BJ (cell line): ENCODE results near the gene GPN1. TPM values are rescaled to one million over a fixed set of nuclear protein-coding genes. Genes with fewer than 3 reads are reported as not detected.

Experiments used
- CTCF ChIA-PET: fragments of 350-600 bp; formaldehyde crosslinking; extraction: SDS; loops from one replicate; lab custom pipeline; 2021; ENCODE audit warnings: antibody characterized with exemption, inconsistent platforms; lab: Yijun Ruan, JAX
- POLR2A ChIA-PET: fragments of 300-600 bp; sonication (Branson Sonifier 250); formaldehyde crosslinking; extraction: SDS; loops from one replicate; lab custom pipeline; 2021; ENCODE audit warnings: antibody characterized with exemption; lab: Charles Lee
- DNase-seq: peaks from one replicate; pipeline ENCODE4 v3.0.0-alpha.2; 2011; ENCODE audit warnings: low read depth
- H3K27me3 ChIP-seq: 2 replicates; pipeline ENCODE4 v1.6.0; 2011; ENCODE audit warnings: low read length; ENCODE audit not compliant: control insufficient read depth, insufficient read depth
- H3K36me3 ChIP-seq: 2 replicates; pipeline ENCODE4 v1.5.1; 2011; ENCODE audit warnings: low read length; ENCODE audit not compliant: control insufficient read depth, insufficient read depth
- H3K4me3 ChIP-seq: 2 replicates; pipeline ENCODE4 v1.5.1; 2011; ENCODE audit warnings: low read depth, mild to moderate bottlenecking, control low read depth, low read length
- polyA plus RNA-seq: library from polyadenylated mRNA; depleted of rRNA; stranded (reverse); fragments of >200 nt; gene quantifications from 2 replicates; pipeline ENCODE4 v1.2.3, GENCODE V29; 2011
- TF ChIP-seq, protein P1 (sequence below): IDR thresholded peaks from 2 replicates; pipeline ENCODE4 v1.5.1; 2011; ENCODE audit warnings: low read depth, mild to moderate bottlenecking, control low read depth, inconsistent platforms, low read length, moderate library complexity; ENCODE audit not compliant: insufficient read depth

GPN1 gene
- polyA plus RNA-seq, 1 experiment: 40.8 TPM

DNA sequence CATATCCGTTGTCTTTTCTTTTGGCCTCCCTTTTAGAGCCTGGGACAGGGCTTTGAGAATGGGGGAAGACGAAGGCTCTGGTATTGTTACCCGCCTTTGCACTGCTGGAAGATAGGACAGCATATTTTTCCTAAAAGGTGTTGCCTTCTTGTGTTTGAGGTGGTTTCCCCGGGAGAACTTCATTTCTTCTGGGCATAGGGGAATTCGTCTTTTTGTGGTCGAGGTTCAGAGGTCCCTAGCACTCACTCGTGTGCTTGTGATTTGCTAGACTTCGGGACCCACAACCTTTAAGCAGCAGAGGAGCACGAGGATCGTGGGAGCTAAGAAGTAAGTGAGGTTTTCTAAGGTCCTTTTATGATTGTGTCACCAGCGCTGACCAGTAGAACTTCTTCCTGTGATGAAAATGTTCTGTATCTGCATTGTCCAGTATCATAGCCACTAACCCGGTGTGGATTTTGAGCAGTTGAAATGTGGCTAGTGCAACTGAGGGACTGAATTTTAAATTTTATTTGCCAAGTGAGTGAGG, 45.4 kb upstream of the GPN1 start:
- POLR2A ChIA-PET: no interaction called here
- CTCF ChIA-PET: no interaction called here
- no peak for DNase-seq
- no peaks in the 10 kb centered on the region; the same call in 1 of the 2 replicates for H3K36me3 ChIP-seq
- H3K27me3 ChIP-seq: no peaks in the 10 kb centered on the region
- TF ChIP-seq, protein P1, sequence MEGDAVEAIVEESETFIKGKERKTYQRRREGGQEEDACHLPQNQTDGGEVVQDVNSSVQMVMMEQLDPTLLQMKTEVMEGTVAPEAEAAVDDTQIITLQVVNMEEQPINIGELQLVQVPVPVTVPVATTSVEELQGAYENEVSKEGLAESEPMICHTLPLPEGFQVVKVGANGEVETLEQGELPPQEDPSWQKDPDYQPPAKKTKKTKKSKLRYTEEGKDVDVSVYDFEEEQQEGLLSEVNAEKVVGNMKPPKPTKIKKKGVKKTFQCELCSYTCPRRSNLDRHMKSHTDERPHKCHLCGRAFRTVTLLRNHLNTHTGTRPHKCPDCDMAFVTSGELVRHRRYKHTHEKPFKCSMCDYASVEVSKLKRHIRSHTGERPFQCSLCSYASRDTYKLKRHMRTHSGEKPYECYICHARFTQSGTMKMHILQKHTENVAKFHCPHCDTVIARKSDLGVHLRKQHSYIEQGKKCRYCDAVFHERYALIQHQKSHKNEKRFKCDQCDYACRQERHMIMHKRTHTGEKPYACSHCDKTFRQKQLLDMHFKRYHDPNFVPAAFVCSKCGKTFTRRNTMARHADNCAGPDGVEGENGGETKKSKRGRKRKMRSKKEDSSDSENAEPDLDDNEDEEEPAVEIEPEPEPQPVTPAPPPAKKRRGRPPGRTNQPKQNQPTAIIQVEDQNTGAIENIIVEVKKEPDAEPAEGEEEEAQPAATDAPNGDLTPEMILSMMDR: no peak
- peak overlapping the region; percentile 48 for H3K4me3 ChIP-seq

DNA sequence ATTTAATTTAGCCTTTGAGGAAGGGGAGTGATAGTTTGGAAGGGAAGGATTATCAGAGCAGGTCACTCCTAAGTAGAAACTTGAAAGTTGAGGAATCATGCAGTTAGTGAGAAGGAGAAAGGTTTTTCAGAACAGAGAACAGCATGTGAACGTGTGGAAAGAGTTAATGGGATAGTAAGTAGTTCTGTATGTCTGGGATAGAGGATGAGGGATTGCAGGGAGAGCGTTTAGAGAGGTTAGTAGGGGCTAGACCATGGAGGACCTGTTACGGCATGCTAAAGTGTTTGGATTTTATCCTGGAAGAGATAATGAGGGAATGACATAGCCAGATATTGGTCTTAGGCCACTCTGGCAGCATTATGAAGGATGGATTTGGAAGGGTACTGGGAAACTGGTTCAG, 44.3 kb upstream of the GPN1 start:
- Histone ChIP-seq H3K27me3 (no peaks in the 10 kb centered on the region), H3K4me3 (no peak overlapping the region), H3K36me3 (no peaks in the 10 kb centered on the region; the same call in 1 of the 2 replicates)
- DNase-seq: no peak
- CTCF ChIA-PET: interaction anchor here (1.3 kb wide), 1 partner anchor 99 kb away, joined by 3 read pairs; no protein-coding TSS in a partner anchor
- POLR2A ChIA-PET: no interaction called here
- TF ChIP-seq, protein P1: no peak

DNA sequence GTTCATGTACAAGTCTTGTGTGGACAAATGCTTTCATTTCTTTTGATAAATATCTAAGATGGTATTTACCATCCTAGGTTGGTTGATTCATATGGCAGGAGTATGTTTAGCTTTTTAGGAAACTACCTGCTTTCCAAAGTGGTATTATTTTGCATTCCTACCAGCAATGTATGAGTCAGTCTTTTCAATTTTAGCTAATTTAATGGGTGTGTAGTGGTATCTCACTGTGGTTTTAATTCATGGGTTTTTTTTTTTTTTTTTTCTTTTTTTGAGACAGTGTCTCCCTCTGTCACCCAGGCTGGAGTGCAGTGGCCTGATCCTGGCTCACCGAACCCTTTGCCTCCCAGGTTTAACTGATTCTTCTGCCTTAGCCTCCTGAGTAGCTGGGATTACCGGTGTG, 41.8 kb upstream of the GPN1 start:
- DNase-seq: no peak
- no peaks in the 10 kb centered on the region for H3K27me3 ChIP-seq
- no peak overlapping the region for H3K4me3 ChIP-seq
- ChIA-PET POLR2A (no interaction called here), CTCF (no interaction called here)
- TF ChIP-seq, protein P1: no peak
- H3K36me3 ChIP-seq: no peaks in the 10 kb centered on the region; the same call in 1 of the 2 replicates

DNA sequence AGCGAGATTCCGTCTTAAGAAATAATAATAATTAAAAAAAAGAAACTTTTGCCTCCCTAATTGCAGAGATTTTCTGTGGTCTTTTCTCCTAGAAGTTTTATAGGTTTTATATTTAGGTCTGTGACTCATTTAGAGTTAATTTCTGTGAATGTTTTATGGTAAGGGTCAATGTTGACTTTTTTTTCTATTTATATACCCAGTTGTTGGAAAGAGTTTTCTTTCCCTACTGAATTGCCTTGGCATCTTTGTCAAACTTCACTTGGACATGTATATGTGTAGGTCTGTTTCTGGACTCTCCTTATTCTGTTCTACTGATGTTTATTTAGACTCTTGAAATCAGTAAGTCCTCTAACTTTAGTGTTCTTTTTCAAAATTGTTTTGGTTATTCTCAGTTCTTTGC, 40.5 kb upstream of the GPN1 start:
- Histone ChIP-seq H3K36me3 (no peaks in the 10 kb centered on the region; the same call in 1 of the 2 replicates), H3K27me3 (no peaks in the 10 kb centered on the region), H3K4me3 (no peak overlapping the region)
- TF ChIP-seq, protein P1: no peak
- POLR2A ChIA-PET: no interaction called here
- CTCF ChIA-PET: no interaction called here
- no peak for DNase-seq

DNA sequence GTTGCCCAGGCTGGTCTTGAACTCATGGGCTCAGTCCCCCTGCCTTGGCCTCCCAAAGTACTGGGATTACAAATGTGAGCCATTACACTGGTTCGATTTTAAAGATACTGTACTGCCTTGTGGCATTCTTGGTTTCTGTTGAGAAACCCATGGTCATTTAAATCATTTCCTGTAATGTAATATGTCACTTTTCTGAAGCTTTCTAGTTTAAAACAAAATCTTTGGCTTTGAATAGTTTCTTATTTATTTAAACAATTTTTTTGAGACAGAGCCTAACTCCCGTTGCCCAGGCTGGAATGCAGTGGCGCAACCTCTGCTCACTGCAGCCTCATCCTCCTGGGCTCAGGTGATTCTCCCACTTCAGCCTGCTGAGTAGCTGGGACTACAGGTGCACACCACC, 37.1 kb upstream of the GPN1 start:
- POLR2A ChIA-PET: interaction anchor here (0.6 kb wide), 1 partner anchor 163 kb away, joined by 3 read pairs; no protein-coding TSS in a partner anchor
- Histone ChIP-seq H3K27me3 (no peaks in the 10 kb centered on the region), H3K36me3 (no peaks in the 10 kb centered on the region), H3K4me3 (no peak overlapping the region)
- TF ChIP-seq, protein P1: no peak
- CTCF ChIA-PET: no interaction called here
- no peak for DNase-seq
